Measurements from ENCODE around the gene THTPA. TPM values are rescaled to one million over a fixed set of nuclear protein-coding genes. Genes with fewer than 3 reads are reported as not detected.

The THTPA gene
- total and polyA plus RNA-seq, 2 of the 13 experiments (the other 11 are each of a cell fraction or from before 2014, with no cell fraction given) = 7.4 to 8.7 TPM

DNA sequence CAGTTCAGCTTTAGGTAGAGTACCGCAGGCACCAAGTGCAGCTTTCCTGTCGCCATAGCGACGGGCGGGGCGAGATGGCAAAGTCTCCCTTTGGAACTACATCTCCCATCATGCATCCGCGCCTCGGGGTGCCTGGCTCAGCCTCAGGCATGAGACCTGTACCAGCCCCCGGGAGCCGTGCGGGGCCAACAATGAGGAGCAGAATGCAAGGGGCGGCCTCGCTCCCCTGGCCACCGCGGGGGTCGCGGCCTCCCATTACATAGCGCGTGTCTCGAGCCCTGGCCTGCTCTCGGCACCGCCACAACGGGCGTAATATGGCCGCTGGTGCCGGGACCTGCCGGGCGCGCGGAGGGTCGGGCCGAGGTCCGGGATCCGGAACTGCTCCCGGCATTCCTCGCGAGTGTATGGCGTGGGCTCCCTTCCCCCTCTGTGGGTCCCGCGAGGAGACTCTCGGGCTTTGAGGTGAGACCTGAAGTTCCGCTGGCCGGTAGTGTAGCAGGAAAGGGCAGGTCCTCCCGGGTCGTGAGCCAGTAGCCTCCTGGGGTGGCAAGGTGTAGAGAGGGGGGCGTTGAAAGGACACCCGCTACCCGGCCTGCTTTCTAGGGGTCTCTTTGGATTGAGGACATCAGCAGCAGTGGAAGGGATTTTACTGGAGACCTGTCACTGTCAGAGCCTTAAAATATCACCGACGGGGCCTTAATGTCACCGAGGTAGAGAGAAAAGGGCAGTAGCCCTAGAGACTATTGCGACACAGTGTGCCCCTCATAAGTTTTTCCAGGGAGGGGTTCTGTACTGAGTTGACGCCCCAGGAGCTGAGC is at the start of gene THTPA (continued):
- TF ChIP-seq, protein P1, sequence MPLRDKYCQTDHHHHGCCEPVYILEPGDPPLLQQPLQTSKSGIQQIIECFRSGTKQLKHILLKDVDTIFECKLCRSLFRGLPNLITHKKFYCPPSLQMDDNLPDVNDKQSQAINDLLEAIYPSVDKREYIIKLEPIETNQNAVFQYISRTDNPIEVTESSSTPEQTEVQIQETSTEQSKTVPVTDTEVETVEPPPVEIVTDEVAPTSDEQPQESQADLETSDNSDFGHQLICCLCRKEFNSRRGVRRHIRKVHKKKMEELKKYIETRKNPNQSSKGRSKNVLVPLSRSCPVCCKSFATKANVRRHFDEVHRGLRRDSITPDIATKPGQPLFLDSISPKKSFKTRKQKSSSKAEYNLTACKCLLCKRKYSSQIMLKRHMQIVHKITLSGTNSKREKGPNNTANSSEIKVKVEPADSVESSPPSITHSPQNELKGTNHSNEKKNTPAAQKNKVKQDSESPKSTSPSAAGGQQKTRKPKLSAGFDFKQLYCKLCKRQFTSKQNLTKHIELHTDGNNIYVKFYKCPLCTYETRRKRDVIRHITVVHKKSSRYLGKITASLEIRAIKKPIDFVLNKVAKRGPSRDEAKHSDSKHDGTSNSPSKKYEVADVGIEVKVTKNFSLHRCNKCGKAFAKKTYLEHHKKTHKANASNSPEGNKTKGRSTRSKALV (CRISPR knock-in tag; IDR thresholded peaks at IDR 0.05) = peak; percentile 96
- TF ChIP-seq U2AF2 (IDR thresholded peaks at IDR 0.05; ENCODE audit: low read depth, low read length) (peak; percentile 100), ZNF616 (CRISPR knock-in tag; IDR thresholded peaks at IDR 0.05; ENCODE audit: low read depth) (peak; percentile 95), TFDP2 (CRISPR knock-in tag; IDR thresholded peaks at IDR 0.05) (peak; percentile 92), CHCHD3 (CRISPR knock-in tag; IDR thresholded peaks at IDR 0.05) (peak; percentile 96), ZNF101 (CRISPR knock-in tag; IDR thresholded peaks at IDR 0.05; ENCODE audit: borderline replicate concordance, low read depth) (no peak; the same call in 1 of the 2 replicates), ASH2L (IDR thresholded peaks at IDR 0.05; ENCODE audit: insufficient read length, low read depth, low read length) (peak; percentile 99), GLI4 (CRISPR knock-in tag; IDR thresholded peaks at IDR 0.05; ENCODE audit: borderline replicate concordance) (peak; percentile 99), ZNF296 (CRISPR knock-in tag; conservative IDR thresholded peaks at IDR 0.05) (peak; percentile 88), ZC3H13 (CRISPR knock-in tag; IDR thresholded peaks at IDR 0.05) (peak; percentile 95), SAP130 (CRISPR knock-in tag; IDR thresholded peaks at IDR 0.05; ENCODE audit: low read depth) (peak; percentile 99), TRIM24 (CRISPR knock-in tag; IDR thresholded peaks at IDR 0.05) (no peak), ZNF260 (CRISPR knock-in tag; IDR thresholded peaks at IDR 0.05; ENCODE audit: borderline replicate concordance, low read depth) (peak; percentile 83; the same call in 1 of the 2 replicates), ZBTB25 (CRISPR knock-in tag; IDR thresholded peaks at IDR 0.05) (peak; percentile 99)
- TF ChIP-seq, protein P2, sequence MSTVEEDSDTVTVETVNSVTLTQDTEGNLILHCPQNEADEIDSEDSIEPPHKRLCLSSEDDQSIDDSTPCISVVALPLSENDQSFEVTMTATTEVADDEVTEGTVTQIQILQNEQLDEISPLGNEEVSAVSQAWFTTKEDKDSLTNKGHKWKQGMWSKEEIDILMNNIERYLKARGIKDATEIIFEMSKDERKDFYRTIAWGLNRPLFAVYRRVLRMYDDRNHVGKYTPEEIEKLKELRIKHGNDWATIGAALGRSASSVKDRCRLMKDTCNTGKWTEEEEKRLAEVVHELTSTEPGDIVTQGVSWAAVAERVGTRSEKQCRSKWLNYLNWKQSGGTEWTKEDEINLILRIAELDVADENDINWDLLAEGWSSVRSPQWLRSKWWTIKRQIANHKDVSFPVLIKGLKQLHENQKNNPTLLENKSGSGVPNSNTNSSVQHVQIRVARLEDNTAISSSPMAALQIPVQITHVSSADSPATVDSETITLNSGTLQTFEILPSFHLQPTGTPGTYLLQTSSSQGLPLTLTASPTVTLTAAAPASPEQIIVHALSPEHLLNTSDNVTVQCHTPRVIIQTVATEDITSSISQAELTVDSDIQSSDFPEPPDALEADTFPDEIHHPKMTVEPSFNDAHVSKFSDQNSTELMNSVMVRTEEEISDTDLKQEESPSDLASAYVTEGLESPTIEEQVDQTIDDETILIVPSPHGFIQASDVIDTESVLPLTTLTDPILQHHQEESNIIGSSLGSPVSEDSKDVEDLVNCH (CRISPR knock-in tag; IDR thresholded peaks at IDR 0.05) = peak; percentile 86
- TF ChIP-seq, protein P3, sequence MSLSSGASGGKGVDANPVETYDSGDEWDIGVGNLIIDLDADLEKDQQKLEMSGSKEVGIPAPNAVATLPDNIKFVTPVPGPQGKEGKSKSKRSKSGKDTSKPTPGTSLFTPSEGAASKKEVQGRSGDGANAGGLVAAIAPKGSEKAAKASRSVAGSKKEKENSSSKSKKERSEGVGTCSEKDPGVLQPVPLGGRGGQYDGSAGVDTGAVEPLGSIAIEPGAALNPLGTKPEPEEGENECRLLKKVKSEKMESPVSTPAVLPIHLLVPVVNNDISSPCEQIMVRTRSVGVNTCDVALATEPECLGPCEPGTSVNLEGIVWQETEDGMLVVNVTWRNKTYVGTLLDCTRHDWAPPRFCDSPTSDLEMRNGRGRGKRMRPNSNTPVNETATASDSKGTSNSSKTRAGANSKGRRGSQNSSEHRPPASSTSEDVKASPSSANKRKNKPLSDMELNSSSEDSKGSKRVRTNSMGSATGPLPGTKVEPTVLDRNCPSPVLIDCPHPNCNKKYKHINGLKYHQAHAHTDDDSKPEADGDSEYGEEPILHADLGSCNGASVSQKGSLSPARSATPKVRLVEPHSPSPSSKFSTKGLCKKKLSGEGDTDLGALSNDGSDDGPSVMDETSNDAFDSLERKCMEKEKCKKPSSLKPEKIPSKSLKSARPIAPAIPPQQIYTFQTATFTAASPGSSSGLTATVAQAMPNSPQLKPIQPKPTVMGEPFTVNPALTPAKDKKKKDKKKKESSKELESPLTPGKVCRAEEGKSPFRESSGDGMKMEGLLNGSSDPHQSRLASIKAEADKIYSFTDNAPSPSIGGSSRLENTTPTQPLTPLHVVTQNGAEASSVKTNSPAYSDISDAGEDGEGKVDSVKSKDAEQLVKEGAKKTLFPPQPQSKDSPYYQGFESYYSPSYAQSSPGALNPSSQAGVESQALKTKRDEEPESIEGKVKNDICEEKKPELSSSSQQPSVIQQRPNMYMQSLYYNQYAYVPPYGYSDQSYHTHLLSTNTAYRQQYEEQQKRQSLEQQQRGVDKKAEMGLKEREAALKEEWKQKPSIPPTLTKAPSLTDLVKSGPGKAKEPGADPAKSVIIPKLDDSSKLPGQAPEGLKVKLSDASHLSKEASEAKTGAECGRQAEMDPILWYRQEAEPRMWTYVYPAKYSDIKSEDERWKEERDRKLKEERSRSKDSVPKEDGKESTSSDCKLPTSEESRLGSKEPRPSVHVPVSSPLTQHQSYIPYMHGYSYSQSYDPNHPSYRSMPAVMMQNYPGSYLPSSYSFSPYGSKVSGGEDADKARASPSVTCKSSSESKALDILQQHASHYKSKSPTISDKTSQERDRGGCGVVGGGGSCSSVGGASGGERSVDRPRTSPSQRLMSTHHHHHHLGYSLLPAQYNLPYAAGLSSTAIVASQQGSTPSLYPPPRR (CRISPR knock-in tag; IDR thresholded peaks at IDR 0.05; ENCODE audit: borderline replicate concordance) = peak; percentile 86; the same call in 1 of the 2 replicates

Data from HepG2 (cell line).